Stimulated activated effector memory CD8-positive, alpha-beta T cell treated with anti-CD3 and anti-CD28 coated beads, Interleukin-12 subunit alpha, Interleukin-12 subunit beta, amount 100 ng/mL, for 72 hours (primary cell): Measurements from ENCODE around the gene ZNF568.
A peak's percentile ranks its signal among the peaks of the same experiment; 100 is the strongest.

Source experiments
- ATAC-seq: fragments of 150-1000 bp; cut with Tn5 transposase; 2 replicates; pipeline ENCODE4 v1.10.0; 2021
- DNase-seq, 2 donors: peaks; one replicate each; pipeline ENCODE4 v3.0.0; 2021 to 2022; ENCODE audit warnings: low spot score in 2 of 2
- H3K27ac Mint-ChIP-seq: one replicate; pipeline ENCODE4 v1.8.0; 2022; ENCODE audit warnings: mild to moderate bottlenecking, mixed read lengths
- H3K36me3 Mint-ChIP-seq: one replicate; pipeline ENCODE4 v1.8.0; 2022; ENCODE audit warnings: mild to moderate bottlenecking, mixed read lengths
- H3K4me1 Mint-ChIP-seq: one replicate; pipeline ENCODE4 v1.8.0; 2022; ENCODE audit warnings: mixed read lengths
- H3K4me3 Mint-ChIP-seq: one replicate; pipeline ENCODE4 v1.8.0; 2022; ENCODE audit warnings: mild to moderate bottlenecking, mixed read lengths
- H3K9me3 Mint-ChIP-seq: one replicate; pipeline ENCODE4 v1.8.0; 2022; ENCODE audit warnings: mixed read lengths

Gene ZNF568

DNA sequence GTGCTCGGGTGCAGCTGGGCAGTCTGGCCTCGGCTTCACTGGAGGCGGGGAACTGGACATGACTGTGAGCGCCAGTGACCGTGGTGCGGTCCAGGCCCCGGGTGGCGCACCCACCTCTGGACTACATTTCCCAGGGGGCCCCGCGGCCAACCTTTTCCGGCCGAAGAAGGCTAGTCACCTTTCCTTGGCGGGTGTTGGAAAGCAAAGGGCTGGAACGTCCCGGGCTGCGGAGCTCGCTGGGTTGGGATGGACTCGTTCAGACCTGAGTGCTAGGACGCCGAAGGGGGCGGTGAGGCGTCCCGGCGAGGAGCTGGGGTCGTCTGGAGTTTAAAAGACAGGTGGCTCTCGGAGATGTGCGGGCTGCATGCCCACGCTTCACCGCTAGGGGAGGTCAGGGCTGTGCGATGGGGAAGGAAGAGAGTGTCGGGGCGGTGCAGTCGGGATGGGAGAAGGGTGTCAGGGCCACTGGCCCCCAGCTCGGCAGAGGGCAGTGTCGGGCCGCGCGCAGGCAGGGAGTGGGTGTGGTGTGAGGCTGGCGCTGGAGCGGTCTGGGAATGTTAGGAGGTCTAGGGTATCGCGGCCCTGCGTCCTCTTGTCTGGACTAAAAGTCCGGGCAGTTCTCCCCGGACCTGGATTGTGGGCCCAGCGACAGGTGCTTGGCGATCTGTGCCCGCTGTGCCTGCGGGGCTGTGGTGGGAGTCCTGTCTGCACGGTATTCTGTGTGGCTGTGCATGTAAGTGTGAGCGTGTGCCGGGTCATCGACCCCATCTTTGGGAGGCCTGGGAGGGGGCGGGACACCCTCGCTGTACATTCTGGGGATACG, 57.1 kb downstream of the ZNF568 start:
- peak overlapping the region; percentile 97 for H3K27ac Mint-ChIP-seq
- H3K36me3 Mint-ChIP-seq, result peaks cover 18% of the 10 kb centered on the region
- H3K9me3 Mint-ChIP-seq, result peaks cover under 1% of the 10 kb centered on the region
- peak overlapping the region; percentile 99 for H3K4me3 Mint-ChIP-seq
- H3K4me1 Mint-ChIP-seq, result peaks cover 13% of the 10 kb centered on the region
- ATAC-seq, result peak; percentile 98
- peak; percentile 66 to 90 for DNase-seq

DNA sequence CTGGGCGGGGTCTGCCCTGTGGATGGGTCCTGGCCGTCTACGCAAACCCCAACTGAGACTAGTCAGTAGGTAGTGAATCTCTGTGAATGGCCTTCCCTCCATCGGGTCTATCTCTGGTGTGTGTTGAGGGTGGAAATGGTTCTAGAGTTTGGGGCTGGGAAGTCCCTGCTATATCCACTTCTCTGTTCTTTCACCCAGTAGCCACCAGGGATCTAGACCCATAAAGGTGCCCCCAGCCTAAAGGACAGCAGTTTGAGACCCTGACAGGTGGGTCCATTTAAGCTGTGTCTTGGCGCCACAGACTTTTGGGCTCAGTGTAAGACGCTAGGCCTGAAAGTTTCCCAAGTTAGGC, 57.7 kb downstream of the ZNF568 start:
- DNase-seq (no peak), ATAC-seq (no peak)
- Mint-ChIP-seq H3K4me1 (peaks cover 13% of the 10 kb centered on the region), H3K27ac (peak overlapping the region; percentile 97), H3K36me3 (peaks cover 24% of the 10 kb centered on the region), H3K4me3 (peak overlapping the region; percentile 99), H3K9me3 (peaks cover 5% of the 10 kb centered on the region)

DNA sequence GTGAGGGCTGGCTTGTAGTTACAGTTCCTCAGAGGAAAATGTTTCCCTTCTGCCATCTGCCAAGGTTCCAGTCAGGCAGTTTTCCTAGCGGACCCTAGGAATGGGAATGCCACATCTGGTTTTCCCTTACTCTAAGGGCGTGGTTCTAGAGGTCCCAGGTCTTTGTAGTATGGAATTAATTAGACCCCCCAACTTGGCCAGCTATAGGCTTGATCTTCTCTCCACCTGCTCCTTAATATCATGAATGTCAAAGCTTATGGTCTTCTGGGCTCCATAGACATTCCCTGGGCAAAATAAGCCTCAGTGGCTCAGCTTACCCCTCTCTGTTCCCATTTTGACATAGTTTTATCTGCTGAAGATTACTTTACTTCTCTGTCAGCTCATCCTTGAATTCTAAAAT, 70.0 kb downstream of the ZNF568 start:
- DNase-seq, result no peak
- no peak overlapping the region for H3K4me3 Mint-ChIP-seq
- H3K27ac Mint-ChIP-seq, result no peak overlapping the region
- ATAC-seq, result no peak
- no peaks in the 10 kb centered on the region for H3K4me1 Mint-ChIP-seq
- H3K36me3 Mint-ChIP-seq, result peaks cover 11% of the 10 kb centered on the region
- peaks cover 22% of the 10 kb centered on the region for H3K9me3 Mint-ChIP-seq

DNA sequence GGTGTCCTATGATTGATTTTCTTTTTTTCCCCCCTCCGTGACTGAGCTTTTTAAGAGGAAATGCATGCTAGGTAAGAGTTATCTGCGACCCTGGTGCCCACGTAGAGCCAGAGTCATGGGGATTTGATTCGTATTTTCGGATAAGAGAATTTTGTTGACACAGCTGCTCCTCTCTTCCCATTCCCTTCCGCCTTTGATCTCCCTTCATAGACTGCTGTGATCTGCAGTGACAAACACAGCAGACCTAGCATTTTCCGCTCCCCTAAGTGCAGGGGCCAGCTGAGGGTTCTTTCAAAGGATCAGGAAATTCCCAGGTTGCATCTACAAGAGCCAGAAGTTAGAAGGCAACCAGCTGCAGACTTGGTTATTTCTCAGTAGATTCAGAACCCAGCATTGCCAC, 70.5 kb downstream of the ZNF568 start:
- Mint-ChIP-seq H3K27ac (no peak overlapping the region), H3K36me3 (peaks cover 13% of the 10 kb centered on the region), H3K9me3 (peaks cover 24% of the 10 kb centered on the region), H3K4me1 (no peaks in the 10 kb centered on the region), H3K4me3 (no peak overlapping the region)
- ATAC-seq (no peak), DNase-seq (no peak)

DNA sequence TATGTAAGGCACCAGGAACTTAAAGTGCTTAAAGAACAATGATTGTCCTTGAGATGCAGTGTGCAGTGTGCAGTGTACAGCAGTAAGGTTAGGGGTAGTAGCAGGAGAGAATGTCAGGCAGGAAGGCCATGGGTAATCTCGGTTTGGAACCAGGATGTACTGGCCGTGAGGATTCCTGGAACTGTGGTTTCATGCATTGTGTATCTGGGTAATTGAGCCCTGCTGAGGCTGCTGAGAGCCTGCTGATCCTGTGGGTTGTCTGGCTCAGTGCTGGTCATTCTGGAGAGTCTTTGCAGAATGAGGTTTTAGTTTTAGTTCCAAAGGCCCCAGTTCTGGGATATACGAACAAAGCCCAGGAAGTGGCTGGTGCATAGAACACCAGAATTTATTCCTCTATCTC, 71.0 kb downstream of the ZNF568 start:
- no peak for ATAC-seq
- H3K4me1 Mint-ChIP-seq, result no peaks in the 10 kb centered on the region
- peaks cover 13% of the 10 kb centered on the region for H3K36me3 Mint-ChIP-seq
- H3K4me3 Mint-ChIP-seq, result no peak overlapping the region
- no peak overlapping the region for H3K27ac Mint-ChIP-seq
- DNase-seq, result no peak
- H3K9me3 Mint-ChIP-seq, result peaks cover 26% of the 10 kb centered on the region

DNA sequence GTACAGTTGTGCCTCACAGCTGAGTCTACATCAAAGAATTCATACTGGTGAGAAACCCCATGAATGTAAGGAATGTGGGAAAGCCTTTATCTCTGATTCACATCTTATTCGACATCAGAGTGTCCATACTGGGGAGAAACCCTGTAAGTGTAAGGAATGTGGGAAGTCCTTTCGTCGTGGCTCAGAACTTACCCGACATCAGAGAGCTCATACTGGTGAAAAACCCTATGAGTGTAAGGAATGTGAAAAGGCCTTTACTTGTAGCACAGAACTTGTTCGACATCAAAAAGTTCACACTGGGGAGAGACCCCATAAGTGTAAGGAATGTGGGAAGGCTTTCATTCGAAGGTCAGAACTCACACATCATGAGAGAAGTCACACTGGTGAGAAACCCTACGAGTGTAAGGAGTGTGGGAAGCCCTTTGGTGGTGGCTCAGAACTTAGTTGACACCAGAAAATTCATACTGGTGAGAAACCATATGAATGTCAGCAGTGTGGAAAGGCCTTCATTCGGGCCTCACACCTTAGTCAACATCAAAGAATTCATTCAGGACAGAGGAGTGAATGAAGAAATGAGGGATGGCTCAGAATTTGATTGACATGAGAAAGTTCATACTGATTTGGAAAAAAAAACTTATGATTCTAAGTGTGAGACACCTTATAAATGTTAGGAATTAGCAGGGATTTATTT, 81.2 kb downstream of the ZNF568 start:
- peaks cover 41% of the 10 kb centered on the region for H3K9me3 Mint-ChIP-seq
- no peaks in the 10 kb centered on the region for H3K4me1 Mint-ChIP-seq

DNA sequence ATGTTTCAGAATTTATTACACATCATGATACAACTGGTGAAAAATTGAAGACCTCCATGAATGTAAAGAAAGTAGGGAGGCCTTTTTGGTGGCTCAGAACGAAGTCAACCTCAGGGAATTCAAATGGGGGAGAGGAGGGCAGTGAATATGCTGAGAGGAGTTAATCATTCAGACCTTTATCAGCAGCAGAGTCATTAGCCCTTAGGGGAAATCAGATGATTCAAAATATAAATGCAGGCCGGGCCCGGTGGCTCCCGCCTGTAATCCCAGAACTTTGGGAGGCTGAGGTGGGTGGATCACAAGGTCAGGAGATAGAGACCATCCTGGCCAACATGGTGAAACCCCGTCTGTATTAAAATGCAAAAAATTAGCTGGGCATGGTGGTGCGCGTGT, 81.7 kb downstream of the ZNF568 start:
- ATAC-seq (no peak), DNase-seq (no peak)
- Mint-ChIP-seq H3K9me3 (peaks cover 38% of the 10 kb centered on the region), H3K4me3 (no peak overlapping the region), H3K4me1 (no peaks in the 10 kb centered on the region), H3K36me3 (peaks cover 44% of the 10 kb centered on the region), H3K27ac (no peak overlapping the region)

More for the DNA sequence above, 81.2 kb downstream of the ZNF568 start:
- no peak for ATAC-seq
- H3K4me3 Mint-ChIP-seq, result no peak overlapping the region
- H3K27ac Mint-ChIP-seq, result no peak overlapping the region
- H3K36me3 Mint-ChIP-seq, result peaks cover 49% of the 10 kb centered on the region
- DNase-seq, result no peak

DNA sequence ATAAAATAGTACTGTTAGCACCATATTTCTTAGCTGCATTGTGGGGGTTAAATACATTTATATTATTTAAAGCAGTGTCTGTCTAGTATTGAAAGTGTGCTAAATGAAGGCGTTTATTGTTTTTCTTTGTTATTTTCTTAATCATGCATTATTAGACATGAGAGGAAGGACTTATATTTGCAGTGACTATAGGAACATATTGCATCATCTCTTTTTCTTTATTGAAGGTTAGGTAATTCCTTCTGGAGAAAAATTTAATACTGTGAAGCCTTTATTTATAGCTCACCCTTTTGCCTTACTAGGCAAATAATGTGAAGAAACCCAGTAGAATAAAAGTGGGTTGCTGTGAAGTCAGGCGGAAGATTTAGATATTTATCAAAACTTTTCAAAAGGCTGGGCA, 83.2 kb downstream of the ZNF568 start:
- DNase-seq (no peak), ATAC-seq (no peak)
- Mint-ChIP-seq H3K36me3 (peaks cover 30% of the 10 kb centered on the region), H3K4me3 (no peak overlapping the region), H3K4me1 (no peaks in the 10 kb centered on the region), H3K27ac (no peak overlapping the region), H3K9me3 (peaks cover 27% of the 10 kb centered on the region)

DNA sequence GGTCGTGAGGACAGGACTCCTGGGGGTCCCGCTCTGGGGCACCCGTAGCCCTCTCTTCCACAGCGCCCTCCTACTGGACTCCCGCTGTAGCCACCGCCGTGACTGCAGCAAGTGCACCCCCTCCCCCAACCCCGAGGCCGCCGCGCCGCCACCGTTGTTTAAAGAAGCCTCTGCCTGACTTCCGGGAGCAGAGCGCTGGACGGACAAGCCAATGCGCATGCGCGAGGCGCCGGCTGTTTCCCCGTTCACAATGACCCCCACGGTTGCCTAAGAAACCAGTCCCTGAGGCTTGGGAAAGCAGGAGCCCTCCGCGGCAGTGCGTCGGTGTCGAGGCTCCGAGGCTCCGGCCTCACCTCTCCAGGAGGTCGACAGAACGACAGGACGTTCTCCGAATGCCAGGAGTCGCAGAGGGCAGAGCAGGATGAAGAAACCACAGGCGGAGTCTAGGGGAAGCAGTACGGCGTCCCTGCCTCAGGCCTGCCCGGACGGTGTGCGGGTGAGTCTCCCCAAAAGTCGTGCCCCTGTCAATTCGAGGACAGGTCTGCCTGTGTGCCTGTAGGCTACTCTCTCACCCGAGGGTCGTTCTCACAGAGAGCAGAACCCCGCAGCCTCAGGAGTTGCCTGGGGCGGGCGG, 91.6 kb downstream of the ZNF568 start:
- H3K27ac Mint-ChIP-seq, result no peak overlapping the region
- H3K9me3 Mint-ChIP-seq, result peaks cover 22% of the 10 kb centered on the region
- peak; percentile 44 for ATAC-seq
- H3K4me3 Mint-ChIP-seq, result peak overlapping the region; percentile 60
- peak in 1 of 2 donors; percentile 11 for DNase-seq
- H3K4me1 Mint-ChIP-seq, result peaks cover 6% of the 10 kb centered on the region
- no peaks in the 10 kb centered on the region for H3K36me3 Mint-ChIP-seq

DNA sequence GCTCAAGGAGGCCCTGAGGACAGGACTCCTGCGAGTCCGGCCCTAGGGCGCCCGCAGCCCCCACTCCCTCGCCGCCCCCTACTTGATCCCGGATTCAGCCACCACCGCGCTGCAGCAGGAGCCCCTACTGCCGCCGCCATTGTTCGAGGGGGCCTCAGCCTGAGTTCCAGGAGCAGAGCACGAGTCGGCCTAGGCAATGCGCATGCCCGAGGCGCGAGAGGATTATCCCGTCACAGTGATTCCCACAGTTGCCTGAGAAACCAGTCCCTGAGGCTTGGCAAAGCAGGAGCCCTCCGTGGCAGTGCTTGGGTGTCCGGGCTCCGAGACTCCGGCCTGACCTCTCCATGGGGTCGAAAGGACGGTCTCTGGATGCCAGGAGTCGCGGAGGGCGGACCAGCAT, 93.7 kb downstream of the ZNF568 start:
- H3K4me1 Mint-ChIP-seq, result peaks cover 6% of the 10 kb centered on the region
- no peak overlapping the region for H3K27ac Mint-ChIP-seq
- ATAC-seq (no peak), DNase-seq (no peak)
- H3K9me3 Mint-ChIP-seq, result peaks cover 25% of the 10 kb centered on the region
- no peak overlapping the region for H3K4me3 Mint-ChIP-seq
- no peaks in the 10 kb centered on the region for H3K36me3 Mint-ChIP-seq

DNA sequence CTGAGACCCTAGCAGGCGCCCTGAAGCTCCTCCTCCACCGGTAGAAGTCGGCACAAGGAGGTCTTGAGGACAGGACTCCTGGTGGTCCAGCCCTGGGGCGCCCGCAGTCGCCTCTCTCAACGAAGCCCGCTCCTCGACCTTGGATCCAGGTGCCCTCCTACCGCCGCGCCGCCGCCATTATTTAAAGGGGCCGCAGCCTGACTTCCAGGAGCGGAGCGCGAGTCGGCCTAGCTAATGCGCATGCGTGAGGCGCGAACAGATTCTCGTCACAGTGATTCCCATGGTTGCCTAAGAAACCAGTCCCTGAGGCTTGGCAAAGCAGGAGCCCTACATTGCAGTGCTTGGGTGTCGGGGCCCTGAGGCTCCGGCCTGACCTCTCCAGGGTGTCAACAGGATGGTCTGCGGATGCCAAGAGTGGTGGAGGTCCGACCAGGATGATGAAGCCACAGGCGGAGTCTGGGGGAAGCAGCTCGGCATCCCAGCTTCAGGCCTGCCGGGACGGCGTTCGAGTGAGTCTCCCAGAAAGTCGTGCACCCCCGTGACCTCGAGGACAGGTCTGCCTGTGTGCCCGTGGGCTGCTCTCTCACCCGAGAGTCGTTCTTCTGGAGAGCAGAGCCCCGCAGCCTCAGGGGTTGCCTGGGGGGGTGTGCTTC, 96.1 kb downstream of the ZNF568 start:
- Mint-ChIP-seq H3K27ac (no peak overlapping the region), H3K4me3 (no peak overlapping the region), H3K4me1 (peaks cover 6% of the 10 kb centered on the region), H3K9me3 (peaks cover 23% of the 10 kb centered on the region), H3K36me3 (no peaks in the 10 kb centered on the region)
- no peak for ATAC-seq
- DNase-seq, result no peak

DNA sequence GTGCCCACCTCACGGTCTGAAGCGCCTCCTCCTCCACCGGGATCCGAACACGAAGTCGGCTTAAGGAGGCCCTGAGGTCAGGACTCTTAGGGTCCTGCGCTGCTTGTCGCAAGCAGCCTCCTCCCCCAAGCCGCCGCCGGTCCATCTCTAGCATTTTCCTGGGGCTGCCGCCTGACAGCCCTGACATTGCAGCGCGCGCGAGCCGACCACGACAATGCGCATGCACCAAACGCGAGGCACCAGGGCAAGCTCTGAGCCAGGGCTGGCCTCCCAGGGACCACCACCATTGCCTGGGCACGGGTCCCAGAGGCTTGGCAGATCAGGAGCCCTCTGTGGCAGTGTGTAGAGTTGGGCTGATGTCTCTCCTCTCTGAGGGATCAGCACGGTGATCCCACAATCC, 98.3 kb downstream of the ZNF568 start:
- peaks cover 22% of the 10 kb centered on the region for H3K9me3 Mint-ChIP-seq
- H3K4me1 Mint-ChIP-seq, result no peaks in the 10 kb centered on the region
- DNase-seq (no peak), ATAC-seq (no peak)
- no peak overlapping the region for H3K4me3 Mint-ChIP-seq
- no peak overlapping the region for H3K27ac Mint-ChIP-seq
- no peaks in the 10 kb centered on the region for H3K36me3 Mint-ChIP-seq

DNA sequence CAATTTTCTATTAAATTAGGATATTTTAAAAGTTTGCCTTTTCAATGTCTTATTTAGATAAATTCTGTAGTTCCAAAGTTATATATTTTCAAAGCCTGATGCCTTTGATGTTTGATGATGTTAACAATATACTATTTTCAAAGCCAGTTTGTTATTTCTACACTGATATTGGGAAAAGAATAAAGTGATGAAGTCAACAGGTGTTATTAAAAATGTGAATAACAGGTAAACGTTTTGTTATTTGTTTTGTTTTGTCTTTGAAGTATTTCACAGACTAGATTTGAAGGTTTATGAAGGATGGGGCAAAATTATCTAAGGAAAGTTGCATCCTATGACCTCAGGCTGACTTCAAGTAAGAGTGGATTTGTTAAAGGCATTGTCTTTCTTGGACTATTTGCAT, 129.0 kb downstream of the ZNF568 start:
- Mint-ChIP-seq H3K4me3 (no peak overlapping the region), H3K9me3 (peaks cover 17% of the 10 kb centered on the region), H3K36me3 (no peaks in the 10 kb centered on the region), H3K27ac (no peak overlapping the region), H3K4me1 (no peaks in the 10 kb centered on the region)
- DNase-seq (no peak), ATAC-seq (no peak)
